Mammary epithelial cell (primary cell): ENCODE data around the gene CDHR2.

Experiments used
- EZH2 ChIP-seq: IDR thresholded peaks from 2 replicates; pipeline ENCODE4 v1.6.1; 2012; ENCODE audit warnings: low read length, inconsistent platforms, borderline replicate concordance
- TF ChIP-seq, protein P1 (sequence below), 2 donors: IDR thresholded peaks in 1 of 2; conservative IDR thresholded peaks in 1 of 2; 2 replicates each; pipeline ENCODE4 v1.5.1; 2011 to 2012; ENCODE audit warnings: inconsistent platforms in 2 of 2, low read length in 2 of 2, mild to moderate bottlenecking in 2 of 2, control low read depth in 1 of 2, low read depth in 1 of 2; ENCODE audit not compliant: insufficient read depth in 1 of 2; ENCODE audit errors: extremely low read depth in 1 of 2

DNA sequence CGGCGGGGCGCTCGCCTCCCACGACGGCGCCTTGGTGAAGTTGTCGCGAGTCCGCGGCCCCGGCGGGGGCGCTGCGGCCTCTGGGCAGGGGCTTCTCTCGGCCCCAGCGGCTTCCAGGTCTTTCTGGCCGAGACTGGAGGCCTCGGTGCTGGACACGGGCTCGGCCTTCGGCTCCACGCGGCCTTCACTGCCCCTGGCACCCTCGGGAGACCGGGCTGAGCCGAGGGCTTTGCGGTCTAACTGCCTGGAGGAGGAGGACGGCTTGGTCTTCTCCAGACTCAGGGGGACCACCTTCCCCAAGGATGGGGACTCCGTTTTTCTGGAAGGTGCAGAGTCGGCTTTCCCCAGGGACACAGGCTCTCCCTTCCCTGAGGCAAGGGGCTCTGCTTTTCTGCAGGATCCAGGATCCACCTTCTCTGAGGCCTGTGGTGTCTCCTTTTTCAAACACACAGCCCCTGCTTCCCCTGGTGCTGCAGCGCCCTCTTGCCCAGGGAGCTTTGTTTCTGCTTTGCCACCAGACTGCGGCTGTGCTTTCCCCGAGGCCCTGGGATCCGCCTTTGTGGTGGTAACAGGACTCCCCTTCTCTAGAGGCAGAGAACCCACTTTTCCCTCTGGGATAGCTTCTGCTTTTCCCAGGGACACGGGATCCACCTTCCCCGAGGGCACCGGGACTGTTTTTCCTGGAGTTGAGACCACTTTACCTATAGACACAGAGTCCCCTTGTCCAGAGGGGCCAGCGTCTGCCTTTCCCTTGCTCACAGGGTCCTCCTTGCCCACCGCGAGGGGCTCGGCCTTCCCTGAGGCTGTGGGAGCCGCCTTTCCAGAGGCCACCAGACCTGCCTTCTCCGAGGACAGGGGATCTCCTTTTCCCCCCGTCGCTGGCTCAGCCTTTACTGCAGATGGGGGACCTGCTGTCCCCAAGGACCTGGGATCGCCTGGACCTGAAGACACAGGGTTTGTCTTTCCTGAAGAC, 48.6 kb downstream of the CDHR2 start:
- TF ChIP-seq, protein P1, sequence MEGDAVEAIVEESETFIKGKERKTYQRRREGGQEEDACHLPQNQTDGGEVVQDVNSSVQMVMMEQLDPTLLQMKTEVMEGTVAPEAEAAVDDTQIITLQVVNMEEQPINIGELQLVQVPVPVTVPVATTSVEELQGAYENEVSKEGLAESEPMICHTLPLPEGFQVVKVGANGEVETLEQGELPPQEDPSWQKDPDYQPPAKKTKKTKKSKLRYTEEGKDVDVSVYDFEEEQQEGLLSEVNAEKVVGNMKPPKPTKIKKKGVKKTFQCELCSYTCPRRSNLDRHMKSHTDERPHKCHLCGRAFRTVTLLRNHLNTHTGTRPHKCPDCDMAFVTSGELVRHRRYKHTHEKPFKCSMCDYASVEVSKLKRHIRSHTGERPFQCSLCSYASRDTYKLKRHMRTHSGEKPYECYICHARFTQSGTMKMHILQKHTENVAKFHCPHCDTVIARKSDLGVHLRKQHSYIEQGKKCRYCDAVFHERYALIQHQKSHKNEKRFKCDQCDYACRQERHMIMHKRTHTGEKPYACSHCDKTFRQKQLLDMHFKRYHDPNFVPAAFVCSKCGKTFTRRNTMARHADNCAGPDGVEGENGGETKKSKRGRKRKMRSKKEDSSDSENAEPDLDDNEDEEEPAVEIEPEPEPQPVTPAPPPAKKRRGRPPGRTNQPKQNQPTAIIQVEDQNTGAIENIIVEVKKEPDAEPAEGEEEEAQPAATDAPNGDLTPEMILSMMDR (conservative IDR thresholded peaks at IDR 0.05 in 1 of 2, IDR thresholded peaks at IDR 0.05 in 1 of 2; ENCODE audit: extremely low read depth in 1 of 2, insufficient read depth in 1 of 2, low read depth in 1 of 2, low read length in 2 of 2): no peak
- no peak for TF ChIP-seq EZH2
